DMS53 treated with DMSO at 0.1 percent for 48 hours (cell line): ENCODE measurements around the gene LYRM1.
"Not testable (repeated sequence)": the region's sequence is repeated elsewhere in the genome, so short reads cannot be mapped to it uniquely, and the experiment has no call there.

Source experiments
- DNase-seq: peaks from one replicate; lab custom pipeline; 2025; ENCODE audit not compliant: unreplicated experiment; lab: John Stamatoyannopoulos, UW

The LYRM1 gene

GRCh38 chr16:20901436-20902112 lies 1.0 kb downstream of the LYRM1 start:
- peak; percentile 15 for DNase-seq

- DNase-seq = no peak
Measured at GRCh38 chr16:20902426-20902825, 1.9 kb downstream of the LYRM1 start.

- no peak for DNase-seq
Measured at GRCh38 chr16:20903116-20903898, 2.7 kb downstream of the LYRM1 start.

GRCh38 chr16:20903899-20904506 lies 3.4 kb downstream of the LYRM1 start:
- DNase-seq = no peak

- no peak for DNase-seq
Measured at GRCh38 chr16:20904507-20905081, 4.0 kb downstream of the LYRM1 start.

- DNase-seq = no peak
Measured at GRCh38 chr16:20905576-20905975, 5.0 kb downstream of the LYRM1 start.

- DNase-seq = no peak
Measured at GRCh38 chr16:20906341-20907255, 6.0 kb downstream of the LYRM1 start.

- DNase-seq = no peak
Measured at GRCh38 chr16:20910781-20911321, 10.3 kb downstream of the LYRM1 start.

GRCh38 chr16:20911361-20911760 lies 10.8 kb downstream of the LYRM1 start:
- DNase-seq = no peak

- no peak for DNase-seq
Measured at GRCh38 chr16:20916289-20916688, 15.7 kb downstream of the LYRM1 start.

GRCh38 chr16:20916942-20917341 lies 16.4 kb downstream of the LYRM1 start:
- DNase-seq = no peak

GRCh38 chr16:20918486-20919239 lies 18.1 kb downstream of the LYRM1 start:
- no peak for DNase-seq

GRCh38 chr16:20920091-20920490 lies 19.5 kb downstream of the LYRM1 start:
- no peak for DNase-seq

- DNase-seq = no peak
Measured at GRCh38 chr16:20920799-20921198, 20.2 kb downstream of the LYRM1 start.

- no peak for DNase-seq
Measured at GRCh38 chr16:20923876-20924275, 23.3 kb downstream of the LYRM1 start.

- no peak for DNase-seq
Measured at GRCh38 chr16:20925751-20926150, 25.2 kb downstream of the LYRM1 start.

GRCh38 chr16:20928774-20929411 lies 28.3 kb downstream of the LYRM1 start:
- no peak for DNase-seq

- DNase-seq = not testable (repeated sequence)
Measured at GRCh38 chr16:20929676-20930364, 29.2 kb downstream of the LYRM1 start.

GRCh38 chr16:20930365-20930690 lies 29.8 kb downstream of the LYRM1 start:
- no peak for DNase-seq
